KG1 (cell line): ENCODE data around the gene ZGRF1.
"Not testable (repeated sequence)": the region's sequence is repeated elsewhere in the genome, so short reads cannot be mapped to it uniquely, and the experiment has no call there.

Experiments
- DNase-seq: peaks from one replicate; lab custom pipeline; 2025; lab: John Stamatoyannopoulos, UW

ZGRF1 gene, protein sequence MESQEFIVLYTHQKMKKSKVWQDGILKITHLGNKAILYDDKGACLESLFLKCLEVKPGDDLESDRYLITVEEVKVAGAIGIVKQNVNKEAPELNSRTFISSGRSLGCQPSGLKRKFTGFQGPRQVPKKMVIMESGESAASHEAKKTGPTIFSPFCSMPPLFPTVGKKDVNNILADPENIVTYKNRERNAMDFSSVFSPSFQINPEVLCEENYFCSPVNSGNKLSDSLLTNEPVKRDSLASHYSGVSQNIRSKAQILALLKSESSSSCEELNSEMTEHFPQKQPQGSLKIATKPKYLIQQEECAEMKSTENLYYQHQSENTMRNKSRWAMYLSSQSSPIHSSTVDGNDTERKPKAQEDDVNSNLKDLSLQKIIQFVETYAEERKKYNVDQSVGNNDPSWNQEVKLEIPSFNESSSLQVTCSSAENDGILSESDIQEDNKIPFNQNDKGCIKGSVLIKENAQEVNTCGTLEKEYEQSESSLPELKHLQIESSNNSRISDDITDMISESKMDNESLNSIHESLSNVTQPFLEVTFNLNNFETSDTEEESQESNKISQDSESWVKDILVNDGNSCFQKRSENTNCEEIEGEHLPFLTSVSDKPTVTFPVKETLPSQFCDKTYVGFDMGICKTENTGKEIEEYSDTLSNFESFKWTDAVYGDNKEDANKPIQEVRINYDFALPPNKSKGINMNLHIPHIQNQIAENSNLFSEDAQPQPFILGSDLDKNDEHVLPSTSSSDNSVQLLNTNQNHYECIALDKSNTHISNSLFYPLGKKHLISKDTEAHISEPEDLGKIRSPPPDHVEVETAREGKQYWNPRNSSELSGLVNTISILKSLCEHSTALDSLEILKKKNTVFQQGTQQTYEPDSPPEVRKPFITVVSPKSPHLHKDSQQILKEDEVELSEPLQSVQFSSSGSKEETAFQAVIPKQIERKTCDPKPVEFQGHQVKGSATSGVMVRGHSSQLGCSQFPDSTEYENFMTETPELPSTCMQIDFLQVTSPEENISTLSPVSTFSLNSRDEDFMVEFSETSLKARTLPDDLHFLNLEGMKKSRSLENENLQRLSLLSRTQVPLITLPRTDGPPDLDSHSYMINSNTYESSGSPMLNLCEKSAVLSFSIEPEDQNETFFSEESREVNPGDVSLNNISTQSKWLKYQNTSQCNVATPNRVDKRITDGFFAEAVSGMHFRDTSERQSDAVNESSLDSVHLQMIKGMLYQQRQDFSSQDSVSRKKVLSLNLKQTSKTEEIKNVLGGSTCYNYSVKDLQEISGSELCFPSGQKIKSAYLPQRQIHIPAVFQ (N-terminal part only)

DNA sequence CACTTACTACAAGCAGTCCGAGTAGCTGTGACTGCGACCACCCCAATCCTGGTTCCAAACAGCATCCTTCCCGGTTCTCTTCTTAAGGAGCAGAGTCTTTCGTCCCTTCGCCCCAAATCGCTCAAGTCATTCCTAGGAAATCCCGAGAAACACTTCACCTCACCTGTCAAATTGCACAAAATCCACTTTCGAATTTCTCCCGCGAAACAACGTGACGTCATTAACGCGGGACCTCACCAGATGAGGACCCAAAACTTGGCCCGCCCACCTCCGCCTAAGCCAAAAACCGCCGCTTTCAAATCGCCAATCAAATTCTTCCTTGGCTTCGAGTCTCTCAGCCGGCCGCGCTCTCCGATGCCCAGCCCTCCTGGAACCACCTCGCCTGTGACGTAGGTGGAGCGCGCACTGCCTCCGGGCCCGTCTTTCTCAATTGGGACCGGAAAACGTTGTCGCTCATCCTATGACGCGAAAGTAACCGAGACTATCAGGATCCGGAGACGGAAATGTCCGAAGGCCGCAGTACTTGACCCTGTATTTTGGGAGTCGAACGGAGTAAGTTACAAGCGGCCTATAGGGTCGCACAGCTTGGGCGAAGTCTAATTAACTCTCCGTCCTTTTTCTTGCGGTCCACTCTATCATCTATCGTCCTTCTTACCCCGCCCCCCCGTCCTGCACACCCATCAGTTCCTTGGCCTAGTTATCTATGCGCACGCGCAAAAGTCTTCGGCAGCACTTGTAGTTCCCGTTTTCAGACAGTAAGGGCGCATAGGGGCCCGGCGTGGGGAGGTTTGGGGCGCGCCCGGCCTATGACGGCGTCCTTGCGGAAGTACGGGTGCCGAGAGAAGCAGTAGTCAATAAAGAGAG is at the start of gene ZGRF1, which contains the start of gene LARP7:
ZGRF1 (minus strand) TSS at position 222 of the 864 bp plus-strand sequence. CDS start 3,733 bp downstream, outside the sequence.
LARP7 (plus strand) TSS at position 456 of the 864 bp plus-strand sequence. CDS start 7,527 bp downstream, outside the sequence.
- DNase-seq, result peak; percentile 99

DNA sequence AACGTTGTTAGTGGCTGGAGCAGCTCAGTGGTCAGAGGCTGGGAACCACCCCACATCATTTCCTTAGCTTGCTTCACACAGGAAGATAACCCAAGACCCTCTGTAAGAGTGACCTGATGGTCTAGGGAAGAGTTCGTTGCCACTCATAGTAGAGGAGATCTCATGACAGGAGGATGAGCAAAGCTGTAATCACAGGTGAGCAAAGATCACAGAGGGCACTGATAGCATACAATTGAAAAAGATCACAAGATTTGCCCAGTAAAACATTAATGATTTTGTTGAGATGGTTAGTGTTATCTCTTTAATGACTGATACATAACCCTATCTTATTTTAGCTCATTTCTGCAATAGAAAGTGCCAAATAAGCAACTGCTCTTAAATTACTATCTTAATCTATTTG is 44.3 kb upstream of the ZGRF1 start:
- no peak for DNase-seq

DNA sequence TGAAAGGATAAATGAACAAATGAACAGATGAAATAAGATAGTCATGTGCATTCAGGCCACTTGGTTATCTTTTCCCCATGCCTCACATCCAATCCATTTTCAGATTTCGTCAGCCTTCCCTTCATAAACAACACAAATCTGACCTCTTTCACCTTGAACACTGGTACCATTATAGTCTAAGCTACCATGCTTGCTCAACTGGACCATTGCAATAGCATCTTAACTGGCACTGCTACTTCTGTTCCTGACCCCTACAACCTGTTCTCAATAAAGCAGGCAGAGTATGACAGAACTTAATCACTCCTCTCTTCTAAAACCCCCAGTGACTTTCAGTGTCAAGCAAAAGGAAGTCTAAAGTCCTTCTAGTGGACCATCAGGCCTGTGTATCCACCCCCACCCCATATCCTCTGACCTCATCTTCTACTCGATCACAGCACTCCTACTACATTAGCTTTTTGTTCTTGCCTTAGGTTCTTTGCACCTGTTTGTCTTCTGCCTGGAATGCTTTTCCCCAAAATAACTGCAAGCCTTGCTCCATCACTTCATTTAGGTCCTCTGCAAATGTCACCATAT is 40.9 kb upstream of the ZGRF1 start:
- no peak for DNase-seq

DNA sequence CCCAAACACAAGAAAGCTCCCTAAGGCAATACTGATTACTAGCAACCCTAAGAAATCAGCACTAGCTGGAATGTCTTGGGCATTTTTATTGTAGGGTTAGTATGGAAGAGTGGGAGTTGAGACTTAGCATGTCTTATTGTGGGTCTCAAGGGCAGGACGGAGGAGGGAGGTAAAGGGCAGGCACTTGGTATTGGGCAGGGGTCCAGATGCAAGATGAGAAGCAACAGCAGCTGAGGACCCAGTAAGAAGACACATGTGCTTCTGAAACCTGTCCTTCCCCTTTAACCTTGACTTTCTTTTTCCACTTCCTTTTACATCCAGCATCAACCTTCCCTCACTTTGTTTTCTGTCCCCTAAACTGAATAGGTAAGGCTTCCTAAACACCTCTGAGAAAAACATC is 37.7 kb upstream of the ZGRF1 start:
- DNase-seq, result no peak

DNA sequence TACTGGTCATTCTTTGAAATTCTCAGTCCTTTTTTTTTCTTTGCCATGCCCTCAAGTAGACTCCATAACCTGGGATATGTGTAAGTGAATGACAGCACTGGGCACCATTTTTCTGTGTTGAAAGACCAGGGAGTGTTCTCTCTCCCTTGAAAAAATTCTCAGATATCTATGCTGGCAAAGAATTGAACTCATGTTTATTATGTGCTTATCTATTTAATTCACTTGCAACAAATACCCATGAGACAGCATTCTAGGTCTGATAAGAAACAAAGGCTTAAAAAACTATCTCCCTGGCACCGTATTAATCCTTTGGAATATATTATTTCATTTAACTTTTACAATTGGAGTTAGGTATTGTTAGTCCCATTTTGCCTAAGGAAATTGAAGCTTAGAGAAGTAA is 37.0 kb upstream of the ZGRF1 start:
- DNase-seq, result no peak

DNA sequence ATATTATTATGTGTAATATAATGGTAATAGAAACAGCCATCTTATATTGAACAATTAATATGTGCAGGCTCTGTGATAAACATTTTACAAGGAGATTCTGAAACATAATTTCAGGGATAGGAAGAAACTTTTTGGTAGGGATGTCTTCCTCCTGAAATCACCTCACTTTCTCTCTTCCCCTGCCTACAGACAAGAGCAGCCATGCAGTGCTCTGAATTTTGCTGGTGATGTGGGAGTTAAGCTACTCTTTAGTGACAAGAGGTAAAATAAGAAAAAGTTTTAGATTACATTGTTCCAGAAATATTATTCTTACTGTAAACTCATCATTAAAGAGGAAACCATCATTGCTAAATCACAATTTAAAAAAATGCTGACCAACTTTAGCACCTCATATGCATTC is 36.4 kb upstream of the ZGRF1 start:
- DNase-seq, result no peak

DNA sequence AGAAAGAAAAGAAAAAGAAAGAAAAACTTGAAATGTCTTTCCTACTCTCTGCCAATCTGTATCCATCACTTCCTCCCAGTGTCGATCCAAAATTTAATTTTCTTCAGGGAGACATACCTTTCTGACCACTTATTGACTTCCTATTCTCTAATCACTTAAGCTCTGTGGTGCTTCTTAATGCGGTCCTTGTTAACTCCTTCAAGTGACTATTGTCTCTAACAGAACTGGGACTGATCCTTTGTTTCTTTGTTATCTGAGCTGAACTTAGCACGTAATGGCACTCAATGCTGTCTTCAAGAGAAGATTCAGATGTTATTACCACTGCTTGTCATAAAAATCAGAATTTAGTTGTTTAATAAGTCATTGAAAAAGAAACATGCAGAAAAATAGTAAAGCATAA is 31.4 kb upstream of the ZGRF1 start:
- no peak for DNase-seq

DNA sequence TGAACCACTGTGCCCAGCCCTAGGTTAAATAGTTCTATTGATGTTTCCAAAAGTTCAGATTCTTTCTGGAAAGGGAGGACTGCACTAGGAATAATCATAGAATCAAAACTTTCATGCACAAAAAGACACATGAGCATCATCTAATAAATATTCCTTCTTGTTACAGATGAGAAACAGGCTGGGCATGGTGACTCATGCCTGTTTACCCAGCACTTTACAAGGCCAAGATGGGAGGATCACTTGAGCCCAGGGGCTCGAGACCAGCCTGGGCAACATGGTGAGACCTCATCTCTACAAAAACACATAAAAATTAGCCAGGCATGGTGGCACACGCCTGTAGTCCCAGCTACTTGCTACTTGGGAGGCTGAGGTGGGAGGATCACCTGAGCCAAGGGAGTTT is 27.9 kb upstream of the ZGRF1 start:
- DNase-seq, result no peak

DNA sequence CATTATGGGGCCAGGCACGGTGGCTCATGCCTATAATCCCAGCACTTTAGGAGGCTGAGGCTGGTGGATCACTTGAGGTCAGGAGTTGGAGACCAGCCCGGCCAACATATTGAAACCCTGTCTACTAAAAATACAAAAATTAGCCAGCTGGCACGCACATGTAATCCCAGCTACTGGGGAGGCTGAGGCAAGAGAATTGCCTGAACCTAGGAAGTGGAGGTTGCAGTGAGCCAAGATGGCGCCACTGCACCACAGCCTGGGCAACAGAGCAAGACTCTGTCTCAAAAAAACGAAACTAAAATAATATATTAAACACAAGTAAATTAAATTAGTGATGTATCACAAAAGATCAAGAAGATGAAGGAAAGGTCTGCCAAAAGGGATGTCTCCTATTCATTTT is 19.4 kb upstream of the ZGRF1 start:
- DNase-seq, result not testable (repeated sequence)

DNA sequence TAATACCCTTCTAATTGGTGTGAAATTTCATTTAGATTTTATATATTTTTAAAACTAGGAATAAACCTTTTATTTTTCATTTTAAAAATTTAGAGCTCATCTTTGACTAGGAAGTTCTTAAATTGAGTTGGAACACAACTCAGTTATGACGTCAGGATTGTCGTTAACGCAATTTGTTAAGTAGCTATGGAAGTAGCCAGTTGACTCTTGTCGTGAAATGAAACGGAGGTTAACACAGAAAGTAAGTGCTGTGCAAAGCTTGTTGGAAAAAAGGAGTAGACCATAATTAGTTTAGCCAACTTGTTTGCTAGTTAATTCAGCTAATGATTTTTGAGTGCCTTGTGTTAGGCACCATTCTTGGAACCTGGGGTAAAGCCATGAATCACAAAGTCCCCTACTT is 18.6 kb upstream of the ZGRF1 start:
- DNase-seq, result no peak

DNA sequence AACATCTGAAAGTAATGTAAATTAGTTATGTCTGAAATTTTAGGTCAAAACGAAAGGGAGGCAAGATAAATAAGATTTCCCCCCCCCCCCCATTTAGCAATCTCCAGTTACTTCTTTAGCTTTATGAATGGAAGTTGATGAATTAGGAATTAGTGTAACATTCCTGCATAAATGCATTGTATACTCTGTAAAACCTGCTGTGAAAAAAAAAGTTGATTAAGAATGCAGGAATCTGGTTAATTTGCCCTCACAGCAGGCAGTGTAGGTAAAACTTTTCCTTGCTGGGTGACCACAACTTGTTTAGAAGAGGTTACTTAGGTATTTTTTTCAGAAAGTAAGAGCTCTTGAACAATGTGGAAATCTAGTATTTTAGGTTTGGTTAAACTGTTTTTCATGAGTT is 15.5 kb upstream of the ZGRF1 start:
- DNase-seq, result no peak

DNA sequence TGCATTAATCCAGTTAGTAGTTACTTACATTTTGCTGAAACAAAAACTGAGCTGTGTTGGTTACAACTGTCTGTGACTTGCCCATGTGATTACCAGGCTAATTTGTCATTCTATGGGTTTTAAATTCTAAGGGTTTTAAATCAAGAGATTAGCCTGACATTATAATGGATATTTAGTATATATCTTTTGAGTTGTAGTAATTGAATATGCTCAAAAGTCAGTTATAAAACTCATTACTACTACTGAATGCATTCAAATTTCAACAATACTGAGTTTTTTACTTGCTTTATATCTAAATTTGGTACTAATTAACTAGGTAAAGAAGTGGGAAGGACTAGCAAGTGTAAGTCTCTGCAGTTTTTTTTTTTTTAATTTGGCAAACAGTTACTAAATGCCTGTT is 14.9 kb upstream of the ZGRF1 start:
- no peak for DNase-seq

DNA sequence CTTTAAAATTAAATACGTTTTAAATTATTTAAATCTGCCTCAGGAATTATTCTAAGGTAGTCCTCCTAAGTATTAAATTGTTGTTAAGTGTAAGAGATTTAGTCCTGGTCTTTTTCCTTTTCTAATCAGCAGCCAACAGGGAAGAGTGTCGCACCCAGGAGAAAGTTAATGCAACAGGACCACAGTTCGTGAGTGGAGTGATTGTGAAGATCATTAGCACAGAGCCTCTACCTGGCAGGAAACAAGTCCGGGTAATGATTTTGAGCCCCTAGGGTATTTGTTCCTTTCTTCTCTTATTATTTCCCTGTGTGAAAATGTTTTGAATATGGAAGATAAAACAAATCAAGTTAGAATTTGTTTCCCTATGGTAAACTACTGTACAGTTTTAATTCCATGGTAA is 13.6 kb upstream of the ZGRF1 start:
- no peak for DNase-seq

DNA sequence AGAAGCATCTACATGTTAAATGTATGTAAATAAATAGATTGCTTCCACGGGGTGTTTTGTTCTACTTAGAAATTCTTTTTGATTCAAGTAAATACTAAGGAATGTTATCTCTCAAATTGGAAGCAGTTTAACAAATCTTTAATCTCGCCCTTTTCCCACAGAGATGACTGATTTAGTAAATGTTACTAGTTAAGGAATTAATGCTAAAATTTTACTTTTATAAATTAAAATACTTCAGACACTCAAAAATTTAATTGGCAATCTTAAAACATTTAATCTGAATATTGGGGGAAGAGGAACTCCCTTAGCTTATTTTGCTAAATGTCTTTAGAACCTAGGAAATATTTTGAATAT is 12.3 kb upstream of the ZGRF1 start:
- no peak for DNase-seq

DNA sequence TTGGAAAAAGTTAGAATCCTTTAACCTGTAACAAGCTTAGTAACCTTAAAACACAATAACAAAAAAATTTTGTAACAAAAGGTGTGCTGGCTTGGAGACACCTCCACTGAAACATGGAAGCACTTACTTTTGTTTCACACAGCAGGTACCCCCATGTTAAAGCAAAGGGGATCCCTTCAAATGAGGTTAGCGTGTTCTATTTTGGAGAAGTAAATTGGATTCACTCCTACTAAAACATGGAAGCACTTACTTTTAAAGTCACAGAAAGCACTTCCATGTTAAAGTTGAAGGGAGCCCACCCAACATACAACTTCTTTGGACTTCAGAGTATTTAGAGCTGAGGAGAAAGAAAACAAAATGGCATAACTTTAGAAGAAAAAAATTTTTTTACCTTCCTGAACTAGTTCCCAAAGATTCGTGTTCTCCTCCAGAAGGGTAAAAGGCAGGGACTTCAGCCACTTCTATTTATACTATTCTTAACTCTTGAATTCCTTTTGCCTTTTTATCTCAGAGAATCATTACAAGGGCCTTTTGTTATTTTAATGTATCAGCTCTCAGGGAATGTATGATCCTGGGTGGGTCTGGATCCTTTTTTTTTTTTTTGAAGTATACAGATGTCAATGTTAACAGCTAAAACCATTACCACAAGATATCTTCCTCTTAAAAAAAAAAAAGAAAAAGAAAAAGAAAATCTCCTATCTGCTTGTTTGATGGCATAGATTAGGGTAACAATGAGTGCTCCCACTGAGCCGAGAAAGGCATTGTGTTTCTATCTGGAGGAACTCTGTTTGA is 11.8 kb upstream of the ZGRF1 start:
- no peak for DNase-seq

DNA sequence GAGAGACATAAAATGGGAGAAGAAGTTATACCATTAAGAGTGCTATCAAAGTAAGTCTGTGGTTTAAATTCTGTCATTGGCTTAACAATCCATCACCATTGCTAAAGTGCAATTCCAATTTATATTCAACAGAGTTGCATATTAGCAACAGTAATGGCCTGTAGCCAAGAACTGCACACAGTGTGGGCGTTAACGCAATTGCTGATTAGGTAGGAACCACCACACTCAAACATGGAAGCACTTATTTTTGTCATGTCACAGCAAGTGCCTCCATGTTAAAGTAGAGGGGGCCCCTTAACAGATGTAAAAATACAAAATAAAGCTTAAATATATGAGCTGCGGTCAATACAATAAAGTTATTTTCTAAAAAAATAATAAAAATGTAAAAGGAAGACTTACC is 11.1 kb upstream of the ZGRF1 start:
- DNase-seq, result no peak

DNA sequence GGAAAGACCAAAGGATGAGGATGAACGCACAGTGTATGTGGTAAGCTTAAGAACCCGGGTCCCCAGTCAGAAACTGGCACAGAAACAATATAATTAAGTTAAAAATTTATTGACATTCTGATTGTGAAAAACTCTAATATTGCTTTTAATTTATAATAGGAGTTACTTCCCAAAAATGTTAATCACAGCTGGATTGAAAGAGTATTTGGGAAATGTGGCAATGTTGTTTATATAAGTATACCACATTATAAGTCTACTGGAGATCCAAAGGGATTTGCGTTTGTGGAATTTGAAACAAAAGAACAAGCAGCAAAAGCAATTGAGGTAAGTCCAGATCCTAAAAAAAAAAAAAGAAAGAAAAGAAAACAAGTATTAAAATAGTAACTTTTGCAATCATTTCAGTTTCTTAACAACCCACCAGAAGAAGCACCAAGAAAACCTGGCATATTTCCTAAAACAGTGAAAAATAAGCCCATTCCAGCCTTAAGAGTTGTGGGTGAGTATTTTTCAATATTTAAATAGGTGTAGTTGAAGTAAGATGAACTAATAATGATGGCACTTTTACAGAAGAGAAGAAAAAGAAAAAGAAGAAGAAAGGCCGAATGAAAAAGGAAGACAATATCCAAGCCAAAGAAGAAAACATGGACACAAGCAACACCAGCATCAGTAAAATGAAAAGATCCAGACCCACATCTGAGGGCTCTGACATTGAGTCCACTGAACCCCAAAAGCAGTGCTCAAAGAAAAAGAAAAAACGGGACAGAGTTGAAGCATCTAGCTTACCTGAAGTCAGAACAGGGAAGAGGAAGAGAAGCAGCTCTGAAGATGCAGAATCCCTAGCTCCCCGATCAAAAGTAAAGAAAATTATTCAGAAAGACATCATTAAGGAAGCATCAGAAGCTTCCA is 10.2 kb upstream of the ZGRF1 start:
- DNase-seq, result no peak

DNA sequence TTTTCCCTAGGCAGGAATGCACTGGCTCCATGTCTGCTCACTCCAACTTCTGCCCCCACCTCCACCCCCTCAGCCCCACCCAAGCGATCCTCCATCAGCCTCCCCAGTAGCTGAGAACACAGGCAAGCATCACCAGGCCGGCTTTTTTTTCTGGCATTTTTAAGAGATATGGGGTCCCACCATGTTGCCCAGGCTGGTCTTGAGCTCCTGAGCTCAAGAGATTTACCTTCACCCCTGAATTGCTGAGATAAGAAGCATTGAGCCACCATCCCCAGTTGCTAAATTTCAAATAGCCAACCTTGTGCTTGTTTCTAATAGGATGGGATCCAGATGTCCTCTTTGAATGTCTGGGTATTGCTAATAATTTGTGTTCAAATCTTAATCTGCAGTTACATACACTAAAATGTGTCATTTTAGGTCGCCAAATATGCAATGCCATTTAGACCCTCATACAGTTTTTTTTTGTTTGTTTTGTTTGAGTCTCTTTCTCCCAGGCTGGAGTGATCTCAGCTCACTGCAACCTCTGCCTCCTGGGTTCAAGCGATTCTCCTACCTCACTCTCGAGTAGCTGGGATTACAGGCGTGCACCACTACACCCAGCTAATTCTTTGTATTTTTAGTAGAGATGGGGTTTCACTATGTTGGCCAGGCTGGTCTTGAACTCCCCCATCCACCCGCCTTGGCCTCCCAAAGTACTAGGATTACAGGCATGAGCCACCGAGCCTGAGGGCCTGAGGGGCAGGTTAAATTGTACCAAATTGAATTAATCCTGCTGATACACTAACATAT is 9.0 kb upstream of the ZGRF1 start:
- DNase-seq, result no peak
